Brain pericyte (primary cell): Measurements from ENCODE around the gene ATP1B2.

Experiments used
- DNase-seq: peaks from one replicate; pipeline ENCODE4 v3.0.0-alpha.2; 2012; ENCODE audit warnings: low read depth, low spot score

ATP1B2 gene

GRCh38 chr17:7685533-7686221 is 35.0 kb downstream of the ATP1B2 start:
- DNase-seq: no peak

GRCh38 chr17:7686222-7687071 is 35.7 kb downstream of the ATP1B2 start:
- peak; percentile 78 for DNase-seq

- peak; percentile 63 for DNase-seq
These were observed 36.6 kb downstream of the ATP1B2 start, which contains the start of gene TP53 for GRCh38 chr17:7687072-7687907. TSS of gene TP53 (minus strand) at chr17:7687490. CDS start at chr17:7676594, 10,896 bp downstream.

DNA sequence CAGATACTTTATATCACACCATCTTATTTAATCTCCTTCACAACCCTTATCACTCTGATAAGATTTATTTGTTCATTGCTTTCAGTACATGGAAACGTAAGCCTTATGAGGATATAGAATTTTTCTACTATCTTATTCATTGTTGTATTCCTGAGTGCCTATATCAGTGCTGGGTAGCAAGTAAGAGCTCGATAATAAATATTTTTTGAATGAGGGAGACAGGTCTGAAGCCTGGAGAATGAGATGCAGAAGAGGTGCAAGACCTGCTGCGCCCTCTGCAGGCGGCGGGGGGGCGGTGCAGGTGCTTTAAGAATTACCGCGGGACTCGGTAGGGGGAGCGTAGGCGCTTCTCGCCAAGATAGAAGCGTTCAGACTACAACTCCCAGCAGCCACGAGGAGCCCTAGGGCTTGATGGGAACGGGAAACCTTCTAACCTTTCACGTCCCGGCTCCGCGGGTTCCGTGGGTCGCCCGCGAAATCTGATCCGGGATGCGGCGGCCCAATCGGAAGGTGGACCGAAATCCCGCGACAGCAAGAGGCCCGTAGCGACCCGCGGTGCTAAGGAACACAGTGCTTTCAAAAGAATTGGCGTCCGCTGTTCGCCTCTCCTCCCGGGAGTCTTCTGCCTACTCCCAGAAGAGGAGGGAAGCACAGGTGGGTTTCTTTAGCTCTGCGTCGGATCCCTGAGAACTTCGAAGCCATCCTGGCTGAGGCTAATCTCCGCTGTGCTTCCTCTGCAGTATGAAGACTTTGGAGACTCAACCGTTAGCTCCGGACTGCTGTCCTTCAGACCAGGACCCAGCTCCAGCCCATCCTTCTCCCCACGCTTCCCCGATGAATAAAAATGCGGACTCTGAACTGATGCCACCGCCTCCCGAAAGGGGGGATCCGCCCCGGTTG is 37.4 kb downstream of the ATP1B2 start, which contains the start of gene WRAP53:
Gene WRAP53, plus strand, starts transcription at position 570 of the 900 bp plus-strand sequence. Its CDS starts 172 bp downstream, at position 742.
- DNase-seq: peak; percentile 98

GRCh38 chr17:7688808-7689316 is 38.1 kb downstream of the ATP1B2 start:
- no peak for DNase-seq

- DNase-seq: no peak
These were observed 44.9 kb downstream of the ATP1B2 start for GRCh38 chr17:7695586-7695985.

DNA sequence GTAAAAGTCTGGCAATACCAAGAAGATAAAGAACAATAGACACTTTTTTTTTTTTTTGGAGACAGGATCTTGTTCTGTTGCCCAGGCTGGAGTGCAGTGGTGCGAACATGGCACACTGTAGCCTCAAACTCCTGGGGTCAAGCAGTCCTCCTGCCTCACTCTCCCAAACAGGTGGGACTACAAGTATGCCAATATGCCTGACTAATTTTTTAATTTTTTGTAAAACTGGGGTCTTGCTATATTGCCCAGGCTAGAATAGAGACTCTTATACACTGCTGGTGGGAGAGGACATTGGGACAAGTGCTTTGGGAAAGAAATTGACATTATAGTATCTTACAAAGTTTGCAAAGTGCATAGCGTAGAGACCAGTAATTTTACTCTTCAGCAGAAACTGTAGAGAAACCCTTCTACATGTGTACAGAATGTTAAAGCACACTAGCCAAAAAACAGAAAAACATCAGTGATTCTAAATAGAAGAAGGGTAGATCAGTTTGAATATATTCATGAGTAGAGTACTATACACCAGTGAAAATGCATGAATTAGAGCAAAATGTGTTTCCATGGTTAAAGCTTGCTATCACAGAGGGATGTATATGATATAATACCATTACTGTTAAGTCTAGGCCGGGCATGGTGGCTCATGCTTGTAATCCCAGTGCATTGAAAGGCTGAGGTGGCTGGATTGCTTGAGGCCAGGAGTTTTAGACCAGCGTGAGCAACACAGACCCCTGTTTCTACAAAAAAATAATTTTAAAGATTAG is 47.3 kb downstream of the ATP1B2 start:
- DNase-seq: no peak

DNA sequence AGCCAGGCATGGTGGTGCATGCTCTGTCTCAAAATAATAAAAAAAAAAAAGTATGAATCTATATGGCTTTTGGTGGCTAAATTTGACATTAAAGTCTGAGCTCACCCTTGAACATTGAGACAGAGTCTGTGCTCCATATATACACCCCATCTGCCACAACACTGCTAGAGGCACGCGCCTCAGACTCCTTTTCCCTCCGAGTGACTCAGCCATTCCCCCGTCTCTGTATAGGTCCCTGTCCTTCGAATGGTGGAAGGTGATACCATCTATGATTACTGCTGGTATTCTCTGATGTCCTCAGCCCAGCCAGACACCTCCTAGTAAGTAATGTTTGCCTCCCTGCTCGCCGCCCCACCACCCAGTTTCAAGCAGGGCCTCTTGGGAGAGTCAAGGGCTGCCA is 49.8 kb downstream of the ATP1B2 start:
- DNase-seq: no peak

DNA sequence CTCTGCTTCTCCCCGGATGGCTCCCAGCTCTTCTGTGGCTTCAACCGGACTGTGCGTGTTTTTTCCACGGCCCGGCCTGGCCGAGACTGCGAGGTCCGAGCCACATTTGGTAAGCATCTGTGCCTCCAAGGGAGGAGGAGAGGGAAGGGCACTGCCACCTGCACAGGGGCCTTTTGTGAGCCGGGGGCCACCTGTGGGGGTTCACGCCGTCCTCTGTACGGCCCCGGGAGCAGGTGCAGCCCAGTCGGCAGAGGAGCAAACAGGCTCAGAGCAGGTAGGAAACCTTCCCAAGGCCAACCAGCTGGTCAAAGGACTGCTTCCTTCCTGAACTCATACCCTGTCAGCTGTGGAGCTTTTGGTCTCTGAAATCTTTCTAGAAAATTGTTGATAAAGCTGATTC is 51.0 kb downstream of the ATP1B2 start:
- no peak for DNase-seq

GRCh38 chr17:7702776-7703175 is 52.0 kb downstream of the ATP1B2 start:
- no peak for DNase-seq

GRCh38 chr17:7703584-7704479 is 53.1 kb downstream of the ATP1B2 start:
- no peak for DNase-seq

DNA sequence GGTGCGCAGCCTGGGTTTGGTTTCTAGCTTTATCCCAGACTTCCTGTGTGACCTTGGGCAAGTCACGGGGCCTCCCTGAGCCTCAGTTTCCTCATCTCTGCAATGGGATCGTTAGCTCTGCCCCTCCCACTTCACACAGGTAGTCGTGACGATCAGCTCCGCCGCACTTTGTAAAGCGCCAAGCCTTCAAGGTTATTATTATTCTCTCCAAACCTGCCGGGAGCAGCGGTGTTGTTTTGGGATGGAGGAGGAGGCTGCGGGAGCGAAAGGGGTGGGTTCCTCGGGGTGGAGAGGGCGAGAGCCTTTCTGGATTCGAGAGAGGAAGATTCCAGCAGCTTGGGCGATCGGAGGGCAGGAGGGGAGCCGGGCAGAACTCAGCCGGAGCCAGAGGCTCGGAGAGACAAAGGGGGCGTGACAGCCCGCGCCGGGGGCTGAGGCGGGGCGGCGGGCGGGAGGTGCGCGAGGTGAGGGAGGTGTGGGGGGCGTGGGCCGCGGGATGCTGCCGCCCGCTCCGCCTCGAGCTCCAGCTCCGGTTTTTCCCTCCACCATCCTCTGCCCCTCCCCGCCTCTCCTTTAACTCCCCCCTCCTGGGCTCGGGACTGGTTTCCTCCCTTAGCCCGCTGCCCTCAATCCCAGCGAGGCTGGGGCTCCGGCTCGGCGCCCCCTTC is 54.0 kb downstream of the ATP1B2 start, which contains the start of gene EFNB3:
Gene EFNB3, plus strand, starts transcription at position 602 of the 668 bp plus-strand sequence. CDS start 397 bp downstream, outside the sequence.
- no peak for DNase-seq

GRCh38 chr17:7705269-7706255 is 54.8 kb downstream of the ATP1B2 start:
- DNase-seq: no peak

DNA sequence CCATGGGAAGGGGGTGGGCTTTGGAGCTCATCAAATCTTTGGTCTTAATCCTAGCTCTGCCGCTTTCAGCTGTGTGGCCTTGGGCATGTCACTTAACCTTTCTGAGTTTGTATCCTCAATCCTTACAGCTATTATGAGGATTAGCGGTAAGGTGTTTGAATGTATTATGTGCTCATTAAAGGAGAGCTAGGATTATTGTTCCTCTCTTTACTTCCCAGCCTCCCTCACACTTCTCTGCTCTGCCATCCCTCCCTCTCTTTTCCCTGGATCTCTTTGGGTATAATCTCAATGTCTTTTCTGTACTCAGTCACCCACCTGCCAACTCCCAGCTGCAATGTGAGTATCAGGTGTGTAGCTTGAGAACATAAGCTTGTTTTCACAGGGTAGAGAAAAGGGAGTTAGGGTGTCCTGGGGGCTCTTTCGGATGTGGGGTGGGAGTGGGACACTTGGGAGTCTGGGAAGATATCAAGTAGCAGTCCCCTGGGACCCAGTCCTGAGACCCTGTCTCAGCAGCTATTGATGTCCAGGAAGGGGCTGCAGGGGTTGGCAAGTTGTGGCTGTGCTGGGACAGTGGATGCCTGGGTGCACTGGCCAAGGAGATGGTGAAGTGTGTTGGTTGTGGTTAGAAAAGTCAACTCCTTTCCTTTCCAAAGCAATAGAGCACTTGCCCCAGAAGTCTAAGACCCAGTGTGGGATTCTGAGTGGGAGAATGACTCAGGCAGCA is 56.1 kb downstream of the ATP1B2 start:
- DNase-seq: no peak
